ENCODE data around the gene PRDM16. TPM values are rescaled to one million over a fixed set of nuclear protein-coding genes. Genes with fewer than 3 reads are reported as not detected.

PRDM16 gene
- total RNA-seq, 1 donor from 2014 or later, result 15.9 TPM

DNA sequence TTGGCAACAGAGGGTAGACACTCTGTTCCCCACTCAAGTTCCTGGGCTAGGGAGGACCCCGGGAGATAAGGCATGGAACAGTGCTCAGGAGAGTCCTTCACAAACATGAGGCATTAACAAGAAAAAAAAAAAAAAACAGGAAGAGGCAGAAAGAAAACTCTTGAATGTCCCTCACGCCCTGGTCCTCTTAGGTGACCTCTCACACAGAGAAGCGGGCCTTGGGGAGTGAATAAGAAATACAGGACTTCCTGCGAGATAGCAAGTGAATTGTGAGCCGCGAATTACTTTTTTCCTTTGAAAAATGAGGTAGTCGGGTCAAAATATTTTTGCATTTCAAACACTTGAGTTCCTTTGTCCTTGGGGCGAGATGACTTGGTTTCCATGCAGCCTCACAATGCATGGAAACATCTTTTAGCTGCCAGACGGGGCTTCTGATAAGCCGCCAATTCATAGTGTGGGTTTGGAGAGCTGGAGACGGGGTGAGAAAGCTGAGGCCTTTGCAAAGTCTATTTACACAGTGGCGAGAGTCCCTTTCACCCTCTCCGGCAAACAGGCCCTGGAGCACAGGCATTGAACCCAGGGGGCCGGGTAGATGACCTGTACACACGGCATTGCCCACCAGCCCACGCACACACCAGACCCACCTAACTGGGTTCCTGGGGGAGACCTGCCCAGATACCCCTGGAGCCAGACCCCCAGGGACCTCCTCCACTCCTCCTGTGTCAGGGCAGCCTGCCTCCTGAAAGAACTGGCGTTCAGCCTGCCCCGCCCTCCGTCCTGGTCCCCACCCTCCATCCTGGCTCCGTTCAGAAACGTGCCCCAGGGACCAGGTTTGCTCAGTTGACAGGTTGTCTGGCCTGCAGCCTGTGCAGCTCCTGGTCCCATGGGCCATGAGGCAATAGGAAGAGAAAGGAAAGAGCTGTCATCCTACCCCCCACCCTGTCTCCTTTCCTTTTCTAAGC, 192.3 kb downstream of the PRDM16 start:
- DNase-seq (ENCODE audit: low spot score), result no peak

DNA sequence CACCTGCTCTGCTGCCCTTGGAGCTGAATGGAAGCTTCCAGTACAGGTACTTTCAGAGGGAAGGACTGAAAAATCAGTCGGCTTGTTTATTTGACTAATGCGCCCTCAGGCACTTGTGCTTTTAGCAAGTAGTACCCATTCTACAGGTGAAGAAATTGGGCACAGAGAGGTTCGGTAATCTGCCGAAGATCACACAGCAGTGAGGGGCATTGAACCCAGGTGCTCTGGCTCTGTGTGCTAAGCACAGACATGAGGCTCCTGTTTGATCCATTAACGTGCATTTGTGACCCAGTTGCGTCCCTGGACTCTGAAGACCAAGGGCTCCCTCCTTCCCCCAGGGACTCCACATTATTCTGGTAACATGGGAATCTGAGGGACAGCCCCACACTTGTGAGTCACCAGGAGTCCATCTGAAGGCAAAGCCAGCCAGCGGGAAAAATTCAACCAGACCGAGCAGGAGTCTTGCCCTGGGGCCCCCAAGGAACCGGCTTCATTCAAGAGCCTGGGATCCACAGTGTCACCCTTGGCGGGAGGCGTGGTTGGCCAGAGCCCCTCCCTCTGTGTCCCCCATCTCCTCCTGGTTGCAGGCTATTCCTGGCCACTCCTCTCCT, 193.1 kb downstream of the PRDM16 start:
- DNase-seq (ENCODE audit: low spot score), result no peak

DNA sequence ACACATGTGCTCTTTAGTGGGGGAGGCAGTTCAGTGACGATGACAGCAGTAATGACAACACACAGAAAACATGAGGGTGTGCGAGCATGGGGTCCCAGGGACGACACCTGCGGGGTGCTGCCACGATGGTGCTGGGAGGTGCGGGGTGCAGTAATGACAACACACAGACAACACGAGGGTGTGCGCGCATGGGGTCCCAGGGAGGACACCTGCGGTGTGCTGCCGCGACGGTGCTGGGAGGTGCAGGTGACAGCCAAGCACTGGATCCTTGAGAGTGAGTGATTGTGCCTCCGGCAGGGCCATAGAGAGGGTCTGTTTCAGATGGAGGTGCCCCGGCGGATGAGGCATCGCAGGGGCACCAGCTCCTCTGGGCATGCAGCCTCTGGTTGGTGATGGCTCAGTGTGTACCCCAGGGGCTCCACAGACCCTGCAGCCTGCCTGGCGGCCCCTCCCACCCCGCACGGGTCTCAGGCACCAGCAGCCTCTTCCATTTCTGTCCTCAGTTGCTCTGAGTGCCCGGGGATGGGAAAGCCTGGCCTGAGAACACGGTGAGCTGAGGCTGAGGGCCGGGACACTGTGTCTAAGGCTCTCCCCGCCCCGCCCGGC, 193.8 kb downstream of the PRDM16 start:
- DNase-seq (ENCODE audit: low spot score), result no peak

DNA sequence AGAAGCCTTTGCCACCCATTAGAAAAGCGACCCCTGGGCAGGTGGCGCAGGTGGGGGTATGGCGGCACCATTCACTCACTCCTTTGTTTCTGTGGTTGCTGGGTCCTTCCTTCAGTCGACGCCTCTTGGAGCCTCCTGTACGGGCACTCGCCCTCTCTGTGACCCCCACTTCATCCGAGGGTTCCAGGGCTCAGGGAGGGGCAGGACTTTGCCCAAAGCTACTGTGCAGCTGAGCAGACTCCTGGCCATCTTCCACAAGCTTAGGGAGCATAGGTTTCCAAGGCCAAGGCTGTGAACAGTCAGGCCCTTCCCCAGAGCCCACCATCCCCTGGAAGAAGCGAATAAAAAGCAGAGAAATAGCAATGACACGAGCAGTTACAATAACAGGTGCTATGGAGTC, 194.8 kb downstream of the PRDM16 start:
- DNase-seq (ENCODE audit: low spot score), result no peak

DNA sequence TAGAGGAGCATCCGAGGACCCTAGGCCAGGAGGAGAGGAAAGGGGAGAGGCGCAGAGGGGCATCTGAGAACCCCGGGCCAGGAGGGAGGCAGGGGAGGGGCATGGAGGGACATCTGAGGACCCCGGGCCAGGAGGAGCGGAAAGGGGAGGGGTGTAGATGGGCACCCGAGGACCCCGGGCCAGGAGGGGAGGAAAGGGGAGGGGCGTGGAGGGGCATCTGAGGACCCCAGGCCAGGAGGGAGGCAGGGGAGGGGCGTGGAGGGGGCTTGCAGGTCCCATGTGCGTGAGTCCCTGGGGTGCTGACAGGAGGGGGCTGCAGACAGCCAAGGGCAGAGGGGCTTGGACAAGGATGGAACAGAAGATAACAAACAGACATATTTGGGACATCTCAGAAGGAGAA, 195.5 kb downstream of the PRDM16 start:
- DNase-seq (ENCODE audit: low spot score), result no peak

DNA sequence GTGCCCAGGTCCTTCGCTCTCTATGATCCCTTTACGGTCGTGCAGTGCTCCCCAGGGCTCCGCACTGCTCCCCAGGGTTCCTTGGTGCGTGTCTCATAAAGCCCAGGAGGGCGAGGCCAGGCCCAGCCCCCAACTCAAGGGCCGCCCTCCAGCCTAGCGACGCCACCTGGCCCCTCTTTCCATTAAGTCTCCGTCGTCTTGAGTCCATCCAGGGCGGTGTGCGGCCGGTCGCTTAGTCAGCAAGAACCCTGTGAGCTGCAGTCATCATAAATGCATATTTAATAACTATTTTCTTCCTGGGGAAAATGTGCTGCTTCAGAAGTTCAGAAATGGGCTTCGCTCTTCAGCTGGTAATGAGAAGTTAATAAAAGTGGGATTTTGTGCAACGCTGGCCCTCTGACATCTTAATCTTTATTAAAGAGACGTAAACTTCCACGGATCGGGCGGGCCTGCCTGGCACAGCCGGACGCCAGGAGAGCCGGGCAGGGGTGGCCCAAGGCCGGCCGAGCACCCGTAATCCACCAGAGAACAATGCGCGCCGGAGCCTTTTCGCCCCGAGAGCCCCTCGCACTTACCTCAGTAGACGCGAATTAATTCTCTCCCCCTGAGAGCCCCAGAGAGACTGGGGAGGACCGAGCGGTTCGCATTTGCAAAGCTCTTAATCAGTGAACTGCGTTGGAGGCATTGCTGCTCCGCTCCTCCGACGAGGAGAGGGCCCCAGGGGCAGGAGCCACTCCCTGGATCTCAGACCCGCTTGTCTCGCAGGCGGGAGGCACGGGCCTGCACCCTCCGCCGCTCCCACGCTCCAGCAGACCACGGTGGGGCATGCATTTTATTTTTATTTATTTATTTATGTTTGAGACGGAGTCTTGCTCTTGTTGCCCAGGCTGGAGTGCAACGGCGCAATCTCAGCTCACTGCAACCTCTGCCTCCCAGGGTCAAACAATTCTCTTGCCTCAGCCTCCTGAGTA, 197.1 kb downstream of the PRDM16 start:
- no peak for DNase-seq (ENCODE audit: low spot score)

DNA sequence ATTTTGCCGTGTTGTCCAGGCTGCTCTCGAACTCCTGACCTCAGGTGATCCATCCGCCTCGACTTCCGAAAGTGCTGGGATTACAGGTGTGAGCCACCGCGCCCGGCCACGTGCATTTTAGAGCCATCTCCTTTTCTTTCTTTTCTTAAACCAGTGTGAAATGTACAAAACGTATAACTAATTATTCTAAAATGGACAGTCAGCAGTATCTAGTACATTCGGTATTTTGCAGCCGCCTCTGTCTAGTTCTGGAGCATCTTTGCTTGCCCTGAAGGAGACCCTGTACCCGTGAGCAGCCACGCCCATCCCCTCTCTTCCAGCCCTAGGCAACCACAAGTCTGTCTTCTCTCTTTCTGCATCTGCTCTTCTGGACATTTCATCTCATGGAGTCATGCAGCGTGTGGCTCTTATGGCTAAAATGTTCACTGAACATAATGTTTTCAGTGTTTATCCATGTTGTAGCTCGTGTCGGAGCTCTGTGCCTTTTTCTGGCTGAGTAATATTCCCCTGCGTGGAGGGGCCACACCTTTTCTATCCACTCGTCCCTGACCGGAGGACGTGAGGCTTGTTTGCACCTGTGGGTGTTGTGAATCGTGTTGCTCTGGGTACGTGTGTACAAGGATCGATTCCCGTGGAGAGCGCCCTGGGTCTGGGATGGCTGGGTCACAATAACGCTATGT, 198.0 kb downstream of the PRDM16 start:
- no peak for DNase-seq (ENCODE audit: low spot score)

DNA sequence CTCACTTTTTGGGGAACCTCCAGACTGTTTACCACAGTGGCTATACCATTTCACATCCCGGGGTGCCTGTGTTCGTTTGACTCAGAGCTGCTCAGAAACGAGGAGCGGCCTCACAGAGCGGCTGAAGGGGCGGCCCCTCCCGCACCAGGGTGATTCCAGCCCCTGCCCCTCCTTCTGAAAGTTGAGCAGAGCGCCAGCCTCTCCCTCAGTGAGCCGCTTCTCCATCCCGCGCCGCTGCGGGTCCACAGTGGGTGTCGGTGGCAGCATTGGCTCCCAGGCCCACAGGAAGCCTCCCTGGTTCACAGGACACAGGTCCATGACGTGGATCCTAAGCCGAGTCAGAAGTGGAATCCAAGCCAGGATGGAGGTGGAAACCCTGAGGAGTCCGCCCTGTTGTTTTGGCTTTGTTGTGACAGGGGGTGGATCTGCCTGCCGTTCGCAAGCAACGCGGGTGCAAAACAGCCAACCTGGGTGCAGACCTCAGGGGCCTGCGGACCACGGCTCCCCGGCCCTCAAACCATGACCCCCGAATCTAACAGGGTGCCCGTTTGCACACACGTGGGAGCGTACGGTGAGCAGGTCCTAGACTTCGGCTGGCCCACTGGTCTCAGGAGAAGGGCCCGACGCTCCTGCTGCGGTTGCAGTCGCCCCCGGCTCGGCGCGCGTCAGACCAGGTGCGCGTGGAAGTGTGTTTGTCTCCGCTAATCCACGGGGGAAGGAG, 198.7 kb downstream of the PRDM16 start:
- DNase-seq (ENCODE audit: low spot score), result no peak

DNA sequence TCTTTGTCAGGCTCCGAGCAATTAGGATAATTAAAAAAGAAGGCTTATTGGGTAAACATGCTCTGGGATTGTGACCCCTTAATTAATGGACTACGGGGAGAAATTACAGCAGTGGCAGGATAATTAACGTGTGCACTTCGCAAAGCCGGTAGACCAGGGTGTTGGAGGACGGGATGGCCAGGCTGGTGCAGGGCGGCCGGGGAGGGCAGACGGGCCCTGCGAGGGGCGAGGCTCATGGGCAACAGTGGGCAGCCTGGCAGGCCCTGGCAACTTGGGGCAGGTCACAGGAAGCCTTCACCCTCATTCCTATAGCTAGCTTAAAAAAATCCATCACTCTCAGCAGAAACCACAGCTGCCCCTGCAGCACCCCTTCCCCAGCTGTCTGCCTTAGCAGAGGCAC, 199.3 kb downstream of the PRDM16 start:
- no peak for DNase-seq (ENCODE audit: low spot score)

DNA sequence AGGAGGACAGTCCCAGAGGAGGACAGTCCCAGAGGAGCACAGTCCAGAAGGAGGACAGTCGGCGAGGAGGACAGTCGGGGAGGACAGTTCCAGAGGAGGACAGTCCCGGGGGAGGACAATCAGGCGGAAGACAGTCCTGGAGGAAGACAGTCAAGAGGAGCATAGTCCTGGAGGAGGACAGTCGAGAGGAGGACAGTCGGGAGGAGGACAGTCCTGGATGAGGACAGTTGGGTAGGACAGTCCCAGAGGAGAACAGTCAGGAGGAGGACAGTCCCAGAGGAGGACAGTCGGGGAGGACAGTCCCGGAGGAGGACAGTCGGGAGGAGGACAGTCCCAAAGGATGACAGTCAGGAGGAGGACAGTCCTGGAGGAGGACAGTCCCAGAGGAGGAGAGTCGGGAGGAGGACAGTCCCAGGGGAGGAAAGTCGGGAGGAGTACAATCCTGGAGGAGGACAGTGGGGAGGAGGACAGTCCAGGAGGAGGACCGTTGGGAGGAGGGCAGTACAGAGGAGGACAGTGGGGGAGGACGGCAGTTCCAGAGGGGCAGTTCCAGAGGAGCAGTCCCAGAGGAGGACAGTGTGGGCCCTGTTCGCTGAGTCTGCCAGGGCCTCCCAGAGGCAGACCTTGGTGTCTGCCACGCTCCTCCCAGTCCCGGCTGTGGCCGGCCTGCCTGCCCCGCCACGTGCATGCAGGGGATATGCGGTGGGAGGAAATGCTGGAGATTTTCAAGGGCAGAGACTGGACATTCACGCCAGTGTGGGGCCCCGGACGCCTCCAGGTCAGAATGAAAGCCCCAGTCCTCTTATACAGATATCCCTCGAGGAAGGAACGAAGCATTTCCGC, 201.6 kb downstream of the PRDM16 start:
- no peak for DNase-seq (ENCODE audit: low spot score)

DNA sequence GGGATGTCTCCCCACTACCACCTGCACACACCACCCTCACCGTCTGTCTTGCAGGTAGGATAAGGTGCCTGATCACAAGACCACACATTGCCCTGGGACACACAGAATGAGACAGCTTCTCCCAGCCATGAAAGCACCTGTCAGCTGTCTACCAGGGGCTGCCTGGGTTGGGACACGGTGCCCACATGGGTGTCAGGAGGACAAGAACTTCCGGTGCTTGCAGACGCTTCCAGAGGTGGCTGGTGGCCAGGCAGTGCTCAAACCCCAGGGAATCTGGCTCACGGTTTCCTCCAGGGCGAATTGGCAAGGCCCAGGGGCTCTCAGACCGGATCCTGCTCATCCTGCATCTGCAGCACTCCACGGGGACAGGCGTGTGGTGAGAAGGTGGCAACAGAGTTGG, 202.9 kb downstream of the PRDM16 start:
- no peak for DNase-seq (ENCODE audit: low spot score)

DNA sequence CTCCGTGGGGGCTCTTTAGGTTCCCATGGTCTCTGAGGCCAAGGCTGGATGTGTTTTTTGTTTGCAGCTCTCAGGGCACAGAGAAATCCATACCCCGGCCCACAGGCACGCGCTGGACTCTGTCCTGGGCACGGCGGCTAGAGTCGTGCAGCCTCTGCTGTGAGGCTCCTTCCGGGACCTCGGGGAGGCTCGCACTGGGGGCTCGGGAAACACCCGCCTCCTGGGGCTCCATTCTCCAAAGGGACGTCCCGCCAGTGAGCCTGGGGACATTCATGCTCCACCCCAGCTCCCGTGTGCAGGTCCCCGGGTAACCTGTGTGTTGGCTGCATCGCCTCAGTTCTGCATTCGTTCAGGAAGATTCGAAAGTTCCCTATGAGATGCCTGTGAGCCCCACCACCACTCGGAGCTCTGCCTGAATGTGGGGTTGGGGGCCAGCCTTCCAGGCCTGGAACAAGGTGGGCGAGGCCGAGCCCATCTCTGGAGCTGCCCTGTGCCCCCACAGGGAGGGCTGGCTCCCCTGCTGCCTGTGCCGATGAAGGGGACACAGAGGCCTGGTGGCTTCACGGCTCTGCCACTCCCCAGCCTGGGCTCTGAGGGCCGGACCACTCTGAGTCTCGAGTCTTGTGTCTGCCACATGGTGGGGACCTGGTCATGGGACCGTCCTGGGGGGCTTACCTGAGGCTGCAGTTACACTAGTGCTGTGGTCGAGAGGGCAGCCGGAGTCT, 203.5 kb downstream of the PRDM16 start:
- DNase-seq (ENCODE audit: low spot score), result no peak

DNA sequence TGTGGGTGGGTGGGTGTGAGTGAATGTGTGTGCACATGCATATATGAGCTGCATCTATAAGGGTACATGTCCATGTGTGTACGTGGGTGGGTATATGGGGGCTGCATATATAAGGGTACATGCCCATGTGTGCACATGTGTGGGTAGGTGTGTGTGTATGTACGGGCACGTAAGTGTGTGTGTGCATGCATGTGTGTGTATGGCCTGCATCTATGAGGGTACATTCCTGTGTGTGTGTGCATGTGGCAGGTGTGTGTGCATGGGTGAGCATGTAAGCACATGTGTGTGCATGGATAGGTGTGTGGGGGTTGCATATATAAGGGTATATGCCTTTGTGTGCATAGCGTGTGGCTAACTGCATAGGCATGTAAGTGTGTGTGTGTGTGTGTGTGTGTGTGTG, 204.4 kb downstream of the PRDM16 start:
- no peak for DNase-seq (ENCODE audit: low spot score)

DNA sequence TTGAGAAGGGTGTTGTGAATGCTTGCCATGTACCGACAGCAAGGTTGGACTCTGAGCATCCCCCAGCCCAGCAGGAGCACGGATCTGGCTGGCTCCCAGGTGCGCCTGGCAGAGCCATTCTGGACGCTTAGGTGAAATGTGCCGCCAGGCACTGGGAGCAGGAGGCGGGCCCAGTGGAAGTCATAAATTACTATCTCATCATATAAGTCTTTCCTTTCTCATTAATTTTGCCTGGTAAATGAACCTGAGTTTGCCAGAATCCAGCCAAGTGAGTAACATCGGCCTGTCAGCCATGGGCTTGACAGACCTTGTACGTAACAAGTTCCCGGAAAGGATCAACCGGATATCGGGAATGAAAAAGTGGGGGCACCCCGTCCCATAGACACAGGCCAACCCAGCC, 206.0 kb downstream of the PRDM16 start:
- DNase-seq (ENCODE audit: low spot score), result no peak

DNA sequence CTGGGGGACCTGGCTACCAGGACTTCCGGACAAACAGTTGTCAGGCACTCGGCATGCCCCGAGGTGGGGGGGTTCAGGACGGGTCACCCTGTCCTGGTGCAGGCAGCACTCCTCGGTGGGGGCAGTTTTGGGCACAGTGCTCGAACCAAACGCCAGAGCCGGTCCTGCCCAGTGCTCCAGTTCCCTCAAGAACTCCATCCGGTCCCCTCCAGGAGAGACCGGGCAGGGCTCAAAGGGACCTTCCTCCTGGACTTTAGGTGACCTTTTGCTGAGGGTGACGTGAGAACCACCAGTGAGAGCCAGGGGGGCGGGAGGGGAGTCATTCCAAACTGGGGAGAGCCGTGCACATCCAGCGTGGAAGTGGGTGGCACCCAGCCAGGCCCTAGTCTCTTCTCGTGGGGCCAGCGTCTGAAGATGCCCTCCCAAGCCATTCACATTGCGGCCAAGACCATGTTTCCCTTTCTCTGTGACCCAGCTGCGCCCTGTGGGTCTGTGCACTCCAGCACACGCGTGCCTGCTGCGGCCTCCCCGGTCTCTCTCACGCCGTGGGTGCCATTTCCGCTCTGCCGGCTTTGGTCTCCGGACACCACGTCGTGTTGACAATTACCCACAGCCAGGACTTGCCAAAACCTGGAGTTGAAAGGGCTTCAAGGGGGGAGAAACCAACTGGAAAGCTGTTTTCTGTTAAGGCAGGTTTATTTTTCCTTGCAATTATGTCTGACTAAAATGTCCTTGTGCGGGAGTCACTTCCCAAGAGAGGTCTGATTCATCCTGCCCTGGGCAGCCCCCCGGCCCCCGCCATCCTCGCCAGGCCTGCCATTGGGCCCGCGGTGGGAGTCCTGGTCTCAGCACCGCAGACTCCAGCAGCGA, 206.7 kb downstream of the PRDM16 start:
- no peak for DNase-seq (ENCODE audit: low spot score)

DNA sequence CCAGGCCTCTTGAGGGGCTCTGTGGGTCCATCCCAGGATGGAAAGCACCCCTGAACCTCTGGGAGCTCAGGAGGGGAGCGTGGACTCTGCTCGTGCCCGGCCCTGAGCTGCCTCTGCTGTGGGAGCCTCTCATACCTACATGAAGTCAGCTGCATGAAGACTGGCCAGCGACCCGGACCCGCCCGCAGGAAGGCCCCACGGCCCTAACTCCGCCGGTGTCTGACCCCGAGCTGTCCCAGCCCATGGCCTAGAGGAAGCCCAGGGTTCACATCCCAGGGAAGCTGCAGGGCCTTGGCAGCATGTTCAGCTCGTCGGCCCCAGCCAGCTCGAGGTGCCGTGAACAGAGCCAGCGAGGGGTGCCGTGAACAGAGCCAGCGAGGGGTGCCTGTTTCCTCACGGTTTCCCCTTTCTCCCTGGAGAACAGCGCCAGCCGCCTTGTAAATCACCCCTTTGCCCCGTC, 207.4 kb downstream of the PRDM16 start:
- DNase-seq (ENCODE audit: low spot score), result no peak

DNA sequence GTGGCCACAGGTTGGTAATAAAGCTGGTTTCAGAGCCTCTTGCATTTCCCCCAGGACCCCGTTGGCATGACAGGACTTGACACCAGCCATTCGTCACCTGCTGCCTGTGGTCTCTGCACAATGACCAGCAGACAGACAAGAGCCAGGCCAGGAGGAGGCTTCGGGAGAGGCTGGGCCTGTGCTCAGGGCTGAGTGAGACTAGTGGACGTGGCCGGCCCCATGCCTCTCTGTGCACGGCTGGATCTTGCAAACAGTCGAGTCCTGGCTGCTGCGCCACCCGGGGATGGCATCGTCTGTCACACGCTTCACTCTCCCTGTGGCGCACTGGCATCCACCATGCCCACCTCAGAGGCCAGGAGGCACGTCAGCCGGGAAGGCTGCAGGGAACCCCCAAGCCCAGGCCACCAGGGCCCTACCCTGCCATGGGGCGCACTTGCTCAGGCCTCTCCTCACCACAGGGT, 208.0 kb downstream of the PRDM16 start:
- no peak for DNase-seq (ENCODE audit: low spot score)

DNA sequence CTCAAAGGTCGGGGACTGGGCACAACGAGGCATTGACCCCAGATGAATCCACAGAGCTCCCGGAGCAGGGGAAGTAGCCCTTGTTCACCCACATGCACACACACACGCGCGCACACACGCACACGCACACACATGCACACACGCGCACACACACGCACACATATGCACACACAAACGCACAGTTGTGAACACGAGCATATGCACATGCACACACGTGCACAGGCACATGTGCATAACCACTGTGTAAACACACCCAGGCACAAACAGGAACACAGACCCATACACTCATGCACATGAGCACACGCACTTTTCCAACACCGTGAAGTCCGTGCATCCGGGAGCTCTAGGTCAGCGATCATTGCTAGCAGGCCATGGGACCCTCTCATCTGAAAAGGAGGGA, 208.6 kb downstream of the PRDM16 start:
- no peak for DNase-seq (ENCODE audit: low spot score)
